ENCODE results near the gene GDF9. TPM values are rescaled to one million over a fixed set of nuclear protein-coding genes. Genes with fewer than 3 reads are reported as not detected.

Gene GDF9
- total and polyA plus RNA-seq, 2 donors (not counting 3 experiments of a cell fraction or from before 2014, with no cell fraction given), result 0.07 TPM; not detected in 1

DNA sequence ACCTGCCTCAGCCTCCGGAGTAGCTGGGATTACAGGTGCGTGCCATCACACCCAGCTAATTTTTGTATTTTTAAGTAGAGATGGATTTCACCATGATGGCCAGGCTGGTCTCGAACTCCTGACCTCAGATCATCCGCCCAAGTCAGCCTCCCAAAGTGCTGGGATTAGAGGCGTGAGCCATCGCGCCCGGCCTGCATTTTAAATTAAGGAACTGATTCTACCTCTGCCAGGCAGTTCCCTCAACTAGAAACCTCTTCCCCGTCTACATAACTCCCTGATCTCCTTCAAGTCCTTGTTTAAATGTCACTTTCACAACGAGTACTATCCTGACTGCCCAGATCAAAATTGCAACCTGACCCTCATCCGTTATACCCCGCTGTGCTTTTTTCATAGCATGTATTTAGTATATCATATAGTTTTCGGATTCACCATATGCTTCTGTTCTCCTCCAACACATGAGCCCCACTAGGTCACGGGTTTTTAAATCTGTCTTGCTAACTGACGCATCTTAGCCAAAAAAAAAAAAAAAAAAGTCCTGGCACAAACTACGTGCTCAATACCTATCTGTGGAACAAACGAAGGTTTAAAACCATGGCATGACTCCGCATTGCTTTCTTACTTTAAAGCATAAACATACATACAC is 54.0 kb downstream of the GDF9 start:
- FAIRE-seq, result no peak
- Histone ChIP-seq H3K4me1 (ENCODE audit: control insufficient read depth, extremely low read depth, insufficient read depth, low read length) (no peaks in the 10 kb centered on the region), H3K4me3 (replicated peaks in 1 of 3; ENCODE audit: insufficient read depth in 1 of 3, low read depth in 1 of 3, low read length in 3 of 3) (no peak overlapping the region), H3K36me3 (ENCODE audit: control insufficient read depth in 2 of 2, extremely low read depth in 1 of 2, insufficient read depth in 2 of 2, low read length in 2 of 2) (no peaks in the 10 kb centered on the region), H3K9me3 (replicated peaks; ENCODE audit: control insufficient read depth, insufficient read depth, low read length) (no peaks in the 10 kb centered on the region), H3K4me2 (ENCODE audit: insufficient read depth, low read length) (no peak overlapping the region), H3K9ac (replicated peaks; ENCODE audit: extremely low read depth, insufficient read depth, low read length) (no peak overlapping the region), H4K20me1 (replicated peaks; ENCODE audit: control insufficient read depth, extremely low read depth, insufficient read depth, low read length) (no peaks in the 10 kb centered on the region), H2AFZ (ENCODE audit: low read depth, low read length) (no peak overlapping the region), H3K79me2 (ENCODE audit: control insufficient read depth, insufficient read depth, low read length) (no peaks in the 10 kb centered on the region), H3K27ac (ENCODE audit: insufficient read depth, low read depth, low read length) (no peak overlapping the region), H3K27me3 (ENCODE audit: control insufficient read depth in 2 of 2, insufficient read depth in 2 of 2, low read length in 2 of 2) (peaks cover 20 to 36% of the 10 kb centered on the region in 2 experiments), H3K9me1 (replicated peaks; ENCODE audit: control insufficient read depth, extremely low read depth, insufficient read depth, low read length) (no peaks in the 10 kb centered on the region)
- dilution Hi-C loops (cut with MboI; ENCODE audit: extremely low pct_ligation_motif_present, low sequenced_read_pairs) (no loop called here), intact Hi-C loops (cut with micrococcal nuclease) (no loop called here)
- BruUV-seq (replicated peaks), result no TSS peak
- DNase-seq (ENCODE audit: low read depth, low spot score), result no peak
- TF ChIP-seq JUN (IDR thresholded peaks at IDR 0.05; ENCODE audit: borderline replicate concordance, insufficient read depth, insufficient read length, low read depth), result no peak
- TF ChIP-seq POLR2A (IDR thresholded peaks at IDR 0.05; ENCODE audit: low read depth, low read length), result no peak
- TF ChIP-seq, protein P1, sequence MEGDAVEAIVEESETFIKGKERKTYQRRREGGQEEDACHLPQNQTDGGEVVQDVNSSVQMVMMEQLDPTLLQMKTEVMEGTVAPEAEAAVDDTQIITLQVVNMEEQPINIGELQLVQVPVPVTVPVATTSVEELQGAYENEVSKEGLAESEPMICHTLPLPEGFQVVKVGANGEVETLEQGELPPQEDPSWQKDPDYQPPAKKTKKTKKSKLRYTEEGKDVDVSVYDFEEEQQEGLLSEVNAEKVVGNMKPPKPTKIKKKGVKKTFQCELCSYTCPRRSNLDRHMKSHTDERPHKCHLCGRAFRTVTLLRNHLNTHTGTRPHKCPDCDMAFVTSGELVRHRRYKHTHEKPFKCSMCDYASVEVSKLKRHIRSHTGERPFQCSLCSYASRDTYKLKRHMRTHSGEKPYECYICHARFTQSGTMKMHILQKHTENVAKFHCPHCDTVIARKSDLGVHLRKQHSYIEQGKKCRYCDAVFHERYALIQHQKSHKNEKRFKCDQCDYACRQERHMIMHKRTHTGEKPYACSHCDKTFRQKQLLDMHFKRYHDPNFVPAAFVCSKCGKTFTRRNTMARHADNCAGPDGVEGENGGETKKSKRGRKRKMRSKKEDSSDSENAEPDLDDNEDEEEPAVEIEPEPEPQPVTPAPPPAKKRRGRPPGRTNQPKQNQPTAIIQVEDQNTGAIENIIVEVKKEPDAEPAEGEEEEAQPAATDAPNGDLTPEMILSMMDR (IDR thresholded peaks at IDR 0.05; ENCODE audit: extremely low read depth in 1 of 2, insufficient read depth in 1 of 2, low read depth in 1 of 2, low read length in 2 of 2), result no peak
- no peak for TF ChIP-seq FOS (IDR thresholded peaks at IDR 0.05; ENCODE audit: borderline replicate concordance, insufficient read depth, low read length)
- TF ChIP-seq EZH2 (IDR thresholded peaks at IDR 0.05; ENCODE audit: borderline replicate concordance, low read depth, low read length, severe bottlenecking), result no peak
- no peak for TF ChIP-seq POLR2AphosphoS5 (IDR thresholded peaks at IDR 0.05; ENCODE audit: insufficient read depth, low read depth, low read length)
- TF ChIP-seq, protein P2, sequence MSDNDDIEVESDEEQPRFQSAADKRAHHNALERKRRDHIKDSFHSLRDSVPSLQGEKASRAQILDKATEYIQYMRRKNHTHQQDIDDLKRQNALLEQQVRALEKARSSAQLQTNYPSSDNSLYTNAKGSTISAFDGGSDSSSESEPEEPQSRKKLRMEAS (IDR thresholded peaks at IDR 0.05; ENCODE audit: insufficient read depth, insufficient read length), result no peak
- no peak for TF ChIP-seq GATA2 (IDR thresholded peaks at IDR 0.05; ENCODE audit: insufficient read depth, insufficient read length, low read depth, low read length)
- TF ChIP-seq MYC (IDR thresholded peaks at IDR 0.05; ENCODE audit: low read depth, low read length), result no peak
- ChIA-PET POLR2A (no interaction called here), CTCF (interaction anchor here (1.2 to 5.4 kb wide), 3 partner anchors 8 to 65 kb away, joined by 3 to 53 read pairs (median 6); partner anchors contain the start of gene CCNI2)

Small RNAs within 50 kb of the gene (small RNA-seq; reads per million reads assigned to genes)
- not detected for gene RNA5SP192 (ENCODE audit: insufficient read depth, insufficient read length, low read depth, low replicate concordance)

Other genes starting within 250 kb of the GDF9 start
- not detected in 2 replicates for gene IL13, start 208.3 kb downstream of the GDF9 start, total RNA-seq
- gene IL13, start 208.3 kb downstream of the GDF9 start, polyA plus RNA-seq, result 0.06 TPM in 2 replicates
- not detected in 2 replicates for gene IL4, start 192.5 kb downstream of the GDF9 start, total RNA-seq
- gene IL4, start 192.5 kb downstream of the GDF9 start, polyA plus RNA-seq, result not detected in 2 replicates
- 11.2 and 15.8 TPM in 2 replicates for gene KIF3A, start 128.9 kb downstream of the GDF9 start, total RNA-seq
- 2.4 and 3.3 TPM in 2 replicates for gene KIF3A, start 128.9 kb downstream of the GDF9 start, polyA plus RNA-seq
- gene CCNI2, start 119.0 kb downstream of the GDF9 start, total RNA-seq, result 0.53 TPM in 1 of 2 replicates, not detected in the other
- gene CCNI2, start 119.0 kb downstream of the GDF9 start, polyA plus RNA-seq, result 0.13 and 0.25 TPM in 2 replicates
- 77.2 and 82.1 TPM in 2 replicates for gene SEPTIN8, start 89.2 kb downstream of the GDF9 start, total RNA-seq
- gene SEPTIN8, start 89.2 kb downstream of the GDF9 start, polyA plus RNA-seq, result 45.3 and 56.6 TPM in 2 replicates
- gene SOWAHA, start 53.2 kb downstream of the GDF9 start, total RNA-seq, result not detected in 2 replicates
- not detected in 2 replicates for gene SOWAHA, start 53.2 kb downstream of the GDF9 start, polyA plus RNA-seq
- gene SHROOM1, start 35.8 kb downstream of the GDF9 start, total RNA-seq, result 20.9 and 21.0 TPM in 2 replicates
- gene SHROOM1, start 35.8 kb downstream of the GDF9 start, polyA plus RNA-seq, result 12.8 and 13.0 TPM in 2 replicates
- gene UQCRQ, start 173 bp upstream of the GDF9 start, total RNA-seq, result 390 and 458 TPM in 2 replicates
- gene UQCRQ, start 173 bp upstream of the GDF9 start, polyA plus RNA-seq, result 246 and 263 TPM in 2 replicates
- gene LEAP2, start 7.2 kb upstream of the GDF9 start, total RNA-seq, result 0.40 and 0.99 TPM in 2 replicates
- gene LEAP2, start 7.2 kb upstream of the GDF9 start, polyA plus RNA-seq, result 0.37 and 0.48 TPM in 2 replicates
- 85.5 and 88.3 TPM in 2 replicates for gene AFF4, start 97.2 kb upstream of the GDF9 start, total RNA-seq
- 21.3 and 27.0 TPM in 2 replicates for gene AFF4, start 97.2 kb upstream of the GDF9 start, polyA plus RNA-seq
- 25.9 and 30.5 TPM in 2 replicates for gene ZCCHC10, start 160.1 kb upstream of the GDF9 start, total RNA-seq
- 32.1 and 35.3 TPM in 2 replicates for gene ZCCHC10, start 160.1 kb upstream of the GDF9 start, polyA plus RNA-seq
- 157 and 161 TPM in 2 replicates for gene HSPA4, start 185.5 kb upstream of the GDF9 start, total RNA-seq
- 7.1 and 11.2 TPM in 2 replicates for gene HSPA4, start 185.5 kb upstream of the GDF9 start, polyA plus RNA-seq

Measured in endothelial cell of umbilical vein (primary cell).